Left ventricle myocardium inferior (tissue), 1 donor: ENCODE data around the gene SMCO4. TPM values are rescaled to one million over a fixed set of nuclear protein-coding genes. Genes with fewer than 3 reads are reported as not detected.

Experiments
- DNase-seq: peaks from one replicate; pipeline ENCODE4 v3.0.0-alpha.2; 2020
- H3K27ac ChIP-seq: fragments of 200-600 bp; replicated peaks from 2 replicates; pipeline ENCODE4 v1.8.0; 2021
- H3K27me3 ChIP-seq: fragments of 200-600 bp; 2 replicates; pipeline ENCODE4 v1.8.0; 2021; ENCODE audit warnings: low read depth
- H3K36me3 ChIP-seq: fragments of 200-600 bp; 2 replicates; pipeline ENCODE4 v1.8.0; 2021
- H3K4me1 ChIP-seq: fragments of 200-600 bp; 2 replicates; pipeline ENCODE4 v1.8.0; 2021
- H3K4me3 ChIP-seq: fragments of 200-600 bp; 2 replicates; pipeline ENCODE4 v1.8.0; 2021; ENCODE audit warnings: mild to moderate bottlenecking, moderate library complexity
- H3K9me3 ChIP-seq: fragments of 200-600 bp; replicated peaks from 2 replicates; pipeline ENCODE4 v1.8.0; 2021
- CTCF ChIP-seq: fragments of 200-600 bp; IDR thresholded peaks from 2 replicates; pipeline ENCODE4 v1.8.0; 2021; ENCODE audit warnings: antibody characterized with exemption, mild to moderate bottlenecking, borderline replicate concordance
- intact Hi-C: fragments of 100-400 bp; cut with micrococcal nuclease; formaldehyde crosslinking; loops from one replicate; pipeline ENCODE4 v1.11.0; 2022
- total RNA-seq: library from RNA; stranded (reverse); fragmentation: NEBNext Ultra II Directional; extraction: Animal tissue kit (Norgen Biotek cat#: 25700); gene quantifications from one replicate; pipeline ENCODE4 v1.2.1, GENCODE V29; 2021
- donor health status: DM: no; HTN: yes; CAD: no; lungs with severe emphysema.

SMCO4 gene
- total RNA-seq, 1 donor from 2014 or later: 57.6 TPM

DNA sequence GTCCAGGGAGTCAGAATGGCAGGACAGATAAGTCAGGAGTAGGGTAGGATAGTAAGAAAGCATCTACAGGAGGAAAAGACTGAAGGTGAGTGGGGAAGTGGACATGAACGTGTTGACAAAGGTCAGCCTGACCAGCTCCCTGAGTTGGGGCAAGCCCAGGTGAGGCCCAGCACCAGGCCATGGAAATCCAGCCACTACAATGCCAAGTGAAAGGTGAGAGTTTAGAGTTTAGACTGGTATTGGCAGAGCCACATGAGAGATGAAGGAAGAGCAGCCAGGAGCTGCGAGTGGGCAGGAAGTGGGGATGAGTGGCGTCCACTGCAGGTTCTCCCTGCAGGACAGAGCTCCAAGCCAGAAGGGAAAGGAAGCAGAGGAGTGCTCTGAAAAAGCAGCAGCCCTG lies 16.5 kb upstream of the SMCO4 start:
- no peak overlapping the region for H3K4me3 ChIP-seq
- DNase-seq: no peak
- H3K36me3 ChIP-seq: no peaks in the 10 kb centered on the region
- no peaks in the 10 kb centered on the region for H3K4me1 ChIP-seq
- intact Hi-C loops: no loop called here
- H3K27me3 ChIP-seq: no peaks in the 10 kb centered on the region
- no peak for TF ChIP-seq CTCF
- no peak overlapping the region for H3K27ac ChIP-seq
- H3K9me3 ChIP-seq: no peaks in the 10 kb centered on the region

DNA sequence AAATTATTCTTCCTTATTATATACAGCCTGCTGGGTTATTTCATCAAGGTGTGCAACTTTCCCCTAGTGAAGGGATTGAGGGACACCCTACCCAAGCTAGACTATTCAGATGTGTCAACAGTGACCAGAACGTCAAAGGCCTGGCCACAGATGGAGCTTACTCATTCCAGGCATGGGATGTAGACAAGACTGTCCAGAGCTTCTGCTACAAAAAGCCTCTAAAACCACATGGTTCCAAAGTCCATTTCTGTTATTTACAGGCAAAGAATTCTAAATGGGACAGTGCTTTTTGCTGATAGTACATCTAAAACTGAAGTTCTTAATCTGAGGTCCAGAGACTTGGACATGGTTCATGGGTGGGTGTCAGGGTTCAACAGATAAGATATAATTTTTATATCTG lies 9.7 kb upstream of the SMCO4 start:
- Histone ChIP-seq H3K9me3 (no peaks in the 10 kb centered on the region), H3K36me3 (no peaks in the 10 kb centered on the region), H3K4me1 (no peaks in the 10 kb centered on the region), H3K27me3 (peaks cover 17% of the 10 kb centered on the region), H3K27ac (no peak overlapping the region), H3K4me3 (no peak overlapping the region)
- no peak for TF ChIP-seq CTCF
- intact Hi-C loops: no loop called here
- no peak for DNase-seq

DNA sequence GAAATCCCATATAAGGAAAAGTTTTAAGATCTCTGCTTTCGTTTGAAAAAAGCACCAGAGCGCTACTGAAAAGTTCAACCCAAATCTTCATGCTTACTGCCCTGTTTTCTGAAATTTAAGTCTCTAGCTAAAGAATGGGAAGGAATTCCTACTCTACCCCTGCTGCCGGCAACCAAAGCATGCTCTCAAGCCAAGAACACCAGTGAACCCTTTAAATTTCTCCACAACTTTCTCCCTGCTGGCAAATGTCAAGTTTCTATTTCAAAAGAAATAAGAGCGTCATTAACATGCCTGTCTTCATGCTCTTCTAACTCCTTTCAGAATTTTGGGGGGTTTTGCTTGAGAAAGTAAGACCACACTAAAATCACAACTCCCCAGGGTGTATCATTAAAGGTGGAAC lies 6.8 kb upstream of the SMCO4 start:
- Histone ChIP-seq H3K27ac (no peak overlapping the region), H3K27me3 (peaks cover 17% of the 10 kb centered on the region), H3K4me3 (no peak overlapping the region), H3K9me3 (no peaks in the 10 kb centered on the region), H3K4me1 (no peaks in the 10 kb centered on the region), H3K36me3 (no peaks in the 10 kb centered on the region)
- intact Hi-C loops: loop anchor here (10.0 kb wide), 1 partner anchor 315 kb away; no protein-coding TSS in a partner anchor
- TF ChIP-seq CTCF: no peak
- DNase-seq: no peak

DNA sequence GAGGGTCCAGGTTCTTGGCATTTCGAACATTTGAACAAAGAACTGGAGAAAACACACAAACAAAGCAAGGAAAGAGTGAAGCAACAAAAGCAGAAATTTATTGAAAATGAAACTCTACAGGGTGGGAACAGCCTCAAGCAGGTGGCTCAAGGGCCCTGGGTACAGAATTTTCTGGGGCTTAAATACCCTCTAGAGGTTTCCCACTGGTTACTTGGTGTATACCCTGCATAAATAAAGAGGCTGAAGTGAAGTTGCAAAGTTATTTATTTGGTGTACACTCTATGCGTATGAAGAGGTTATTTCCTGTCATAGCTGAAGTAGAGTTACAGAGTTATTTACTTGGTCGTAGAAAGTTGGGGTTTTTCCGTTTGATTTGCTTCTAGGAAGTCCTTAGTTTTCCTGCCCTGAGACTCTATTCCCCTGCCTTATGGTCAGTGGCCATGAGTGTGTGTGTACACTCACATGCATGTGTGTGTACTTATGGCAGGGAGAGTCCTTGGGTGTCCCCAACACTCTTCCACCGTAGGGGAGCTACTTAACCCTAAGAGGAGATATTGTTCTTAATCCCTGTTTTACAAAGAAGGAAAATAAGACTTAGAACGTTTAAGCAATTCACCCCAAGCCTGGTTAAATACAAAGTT lies 5.6 kb upstream of the SMCO4 start:
- H3K27ac ChIP-seq: no peak overlapping the region
- H3K4me1 ChIP-seq: peaks cover 2% of the 10 kb centered on the region
- peaks cover 13% of the 10 kb centered on the region for H3K27me3 ChIP-seq
- no peak for TF ChIP-seq CTCF
- no peak overlapping the region for H3K4me3 ChIP-seq
- intact Hi-C loops: loop anchor here (10.0 kb wide), 1 partner anchor 314 kb away; no protein-coding TSS in a partner anchor
- DNase-seq: no peak
- H3K9me3 ChIP-seq: no peaks in the 10 kb centered on the region
- no peaks in the 10 kb centered on the region for H3K36me3 ChIP-seq

DNA sequence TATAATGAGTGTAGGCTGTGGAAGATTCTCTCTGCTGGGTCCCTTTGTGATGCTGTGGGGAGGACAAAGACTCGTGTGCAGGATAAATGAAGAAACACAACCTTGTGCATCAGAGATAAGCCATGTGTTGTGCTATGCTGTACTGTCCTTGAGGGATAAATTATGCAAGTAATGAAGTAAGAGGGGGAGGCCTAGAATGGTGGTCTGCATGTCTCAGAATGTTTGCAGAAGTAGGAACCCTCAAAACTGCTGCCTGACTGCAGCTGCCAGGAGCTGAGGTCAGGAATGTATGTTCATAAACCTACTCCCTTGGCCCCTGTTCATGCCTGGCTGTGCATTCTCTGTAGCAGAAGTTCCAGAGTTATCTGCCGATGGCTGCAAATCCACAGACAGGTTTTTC lies 4.6 kb upstream of the SMCO4 start:
- Histone ChIP-seq H3K36me3 (no peaks in the 10 kb centered on the region), H3K27ac (no peak overlapping the region), H3K27me3 (peaks cover 11% of the 10 kb centered on the region), H3K9me3 (no peaks in the 10 kb centered on the region), H3K4me1 (peaks cover 9% of the 10 kb centered on the region), H3K4me3 (no peak overlapping the region)
- intact Hi-C loops: loop anchor here (10.0 kb wide), 1 partner anchor 313 kb away; no protein-coding TSS in a partner anchor
- TF ChIP-seq CTCF: no peak
- DNase-seq: no peak
